T-cell (primary cell): Measurements from ENCODE around the gene TMEM107. TPM values are rescaled to one million over a fixed set of nuclear protein-coding genes. Genes with fewer than 3 reads are reported as not detected.

Experiments used
- ATAC-seq, 4 experiments: fragments of 200-7000 bp in 3 of 4; fragments of 150-1000 bp in 1 of 4; cut with Tn5 transposase; replicated peaks in 1 of 4; 1 replicate in 3 of 4; 2 replicates in 1 of 4; pipeline ENCODE4 v1.10.0; 2021; ENCODE audit warnings: moderate library complexity in 3 of 4, mild to moderate bottlenecking in 2 of 4, moderate number of reproducible peaks in 1 of 4
- CTCF ChIA-PET, 2 donors: fragments of 300-600 bp; sonication (Branson Sonifier 250); formaldehyde crosslinking; loops; one replicate each; lab custom pipeline; 2022; ENCODE audit warnings: antibody characterized with exemption in 2 of 2; lab: Charles Lee
- POLR2A ChIA-PET, 2 donors: fragments of 300-600 bp; sonication (Branson Sonifier 250); formaldehyde crosslinking; loops; one replicate each; lab custom pipeline; 2022; ENCODE audit warnings: antibody characterized with exemption in 2 of 2; lab: Charles Lee
- DNase-seq, 35 experiments: peaks; one replicate each; pipeline versions ENCODE4 v3.0.0 to v3.0.0-alpha.2; 2013 to 2023
- H3K27ac ChIP-seq: one replicate; pipeline ENCODE4 v1.5.1; 2013; ENCODE audit warnings: low read length
- H3K27me3 ChIP-seq, 2 experiments: replicated peaks in 1 of 2; 1 replicate in 1 of 2; 2 replicates in 1 of 2; pipeline versions ENCODE4 v1.6.1 to v1.7.0; 2013; ENCODE audit warnings: low read length in 1 of 2, mixed read lengths in 1 of 2; ENCODE audit not compliant: control insufficient read depth in 2 of 2, insufficient read depth in 2 of 2; ENCODE audit errors: extremely low read depth in 1 of 2
- H3K36me3 ChIP-seq, 2 donors: 1 replicate in 1 of 2; 2 replicates in 1 of 2; pipeline versions ENCODE4 v1.6.1 to v1.7.0; 2013; ENCODE audit warnings: low read length in 1 of 2; ENCODE audit not compliant: control insufficient read depth in 2 of 2, insufficient read depth in 1 of 2; ENCODE audit errors: extremely low read depth in 1 of 2
- H3K4me1 ChIP-seq, 2 experiments: 1 replicate in 1 of 2; 2 replicates in 1 of 2; pipeline versions ENCODE4 v1.6.1 to v1.7.0; 2013; ENCODE audit warnings: low read length in 2 of 2, mixed read lengths in 1 of 2; ENCODE audit not compliant: insufficient read depth in 2 of 2, control insufficient read depth in 1 of 2; ENCODE audit errors: extremely low read depth in 1 of 2
- H3K4me3 ChIP-seq, 2 donors: 1 replicate in 1 of 2; 2 replicates in 1 of 2; pipeline versions ENCODE4 v1.5.1 to v1.7.0; 2013; ENCODE audit warnings: mild to moderate bottlenecking in 2 of 2, low read length in 1 of 2, moderate library complexity in 1 of 2; ENCODE audit not compliant: control insufficient read depth in 1 of 2; ENCODE audit errors: extremely low read depth in 1 of 2
- H3K9me3 ChIP-seq: 2 replicates; pipeline ENCODE4 v1.7.0; 2013
- H3K27ac Mint-ChIP-seq, 2 donors: one replicate each; pipeline ENCODE4 v1.8.0; 2020 to 2021; ENCODE audit warnings: mild to moderate bottlenecking in 2 of 2, mixed read lengths in 2 of 2
- H3K27me3 Mint-ChIP-seq, 2 donors: one replicate each; pipeline ENCODE4 v1.8.0; 2021 to 2022; ENCODE audit warnings: mixed read lengths in 2 of 2
- H3K36me3 Mint-ChIP-seq: one replicate; pipeline ENCODE4 v1.8.0; 2021; ENCODE audit warnings: mixed read lengths
- H3K4me1 Mint-ChIP-seq, 3 donors: one replicate each; pipeline ENCODE4 v1.8.0; 2020 to 2022; ENCODE audit warnings: mixed read lengths in 3 of 3, mild to moderate bottlenecking in 1 of 3
- H3K4me3 Mint-ChIP-seq, 3 donors: one replicate each; pipeline ENCODE4 v1.8.0; 2020 to 2022; ENCODE audit warnings: mild to moderate bottlenecking in 3 of 3, mixed read lengths in 3 of 3, moderate library complexity in 3 of 3
- H3K9me3 Mint-ChIP-seq, 3 donors: one replicate each; pipeline ENCODE4 v1.8.0; 2020 to 2022; ENCODE audit warnings: mixed read lengths in 3 of 3
- WGBS: methylation state at CpG from one replicate; pipeline ENCODE4 v1.1.5; 2013; ENCODE audit warnings: missing lambda C conversion rate; ENCODE audit not compliant: insufficient coverage; 5-methylcytosine and 5-hydroxymethylcytosine counted together
- total RNA-seq, 35 experiments: library from RNA in 6 of 35; stranded (reverse) in 6 of 35; fragments of 120-200 nt in 1 of 35; gene quantifications; one replicate each; pipeline versions ENCODE4 v1.2.1 to v1.2.4 and lab custom pipeline; 2013 to 2026

TMEM107 gene
- total RNA-seq, 5 donors from 2014 or later (not counting 1 experiment from before 2014, with no cell fraction given): 23.4 to 28.9 (median 25.0) TPM

DNA sequence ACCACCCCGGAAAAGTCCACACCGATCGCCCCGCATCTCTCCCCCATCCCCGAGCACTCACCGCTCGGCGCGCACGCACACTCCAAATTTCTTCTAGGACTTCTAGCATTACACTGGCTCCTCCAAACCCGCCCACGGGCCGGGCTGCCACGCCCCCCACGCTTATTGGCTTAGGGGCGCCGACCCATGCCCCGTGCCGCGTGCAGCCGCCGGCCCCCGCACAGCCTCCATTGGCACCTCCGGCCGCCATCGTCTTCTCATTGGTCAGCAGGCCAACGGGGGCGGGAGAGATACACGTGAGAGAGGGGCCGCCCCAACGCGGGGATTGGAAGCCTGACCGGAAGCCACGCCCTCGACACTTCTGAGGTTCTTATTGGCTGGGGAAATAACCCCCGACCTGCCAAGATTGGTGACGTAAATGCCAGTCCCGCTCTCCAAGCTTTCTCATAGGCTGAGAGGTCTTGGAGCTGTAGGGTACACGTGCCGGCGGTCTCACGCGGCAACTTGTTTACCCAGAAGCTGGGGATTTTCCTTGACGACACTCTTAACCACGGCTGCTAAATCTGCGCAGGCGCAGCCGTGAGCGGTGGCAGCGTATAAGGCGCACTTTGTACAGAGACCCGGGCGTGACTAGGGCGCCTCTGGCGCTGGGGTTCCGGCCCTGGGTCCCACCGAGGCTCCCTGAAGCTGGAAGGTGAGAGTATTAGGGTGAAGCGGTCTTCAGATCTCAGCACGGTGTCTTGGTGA, 19.8 kb downstream of the TMEM107 start:
- Histone ChIP-seq H3K4me1 (peaks cover 34 to 93% of the 10 kb centered on the region in 2 experiments), H3K27me3 (no peaks in the 10 kb centered on the region), H3K9me3 (no peaks in the 10 kb centered on the region), H3K4me3 (peak overlapping the region; percentile 91 to 96), H3K36me3 (peaks cover 9 to 31% of the 10 kb centered on the region in 2 donors), H3K27ac (peak overlapping the region; percentile 100)
- Mint-ChIP-seq H3K9me3 (no peaks in the 10 kb centered on the region), H3K27me3 (no peaks in the 10 kb centered on the region), H3K4me3 (no peak overlapping the region), H3K27ac (no peak overlapping the region), H3K36me3 (peaks cover 26% of the 10 kb centered on the region), H3K4me1 (peaks cover 39 to 70% (median 54%) of the 10 kb centered on the region in 3 donors)
- WGBS: under 1% methylated on average over 52 of the region's 59 CpGs
- POLR2A ChIA-PET: interaction anchor here (0.7 to 1.5 kb wide), 16 partner anchors 8 to 92 kb away, joined by 3 to 20 read pairs (median 6); partner anchors contain the start of gene CTC1 (in 1 of the 2)
- peak; percentile 99 to 100 (median 100) for DNase-seq
- peak; percentile 75 to 86 (median 85) for ATAC-seq
- CTCF ChIA-PET: interaction anchor here in 1 of 2 donors (0.6 to 2.4 kb wide), 8 partner anchors 12 to 274 kb away, joined by 3 to 15 read pairs (median 4); partner anchors contain the start of genes ALOXE3 and SLC25A35

DNA sequence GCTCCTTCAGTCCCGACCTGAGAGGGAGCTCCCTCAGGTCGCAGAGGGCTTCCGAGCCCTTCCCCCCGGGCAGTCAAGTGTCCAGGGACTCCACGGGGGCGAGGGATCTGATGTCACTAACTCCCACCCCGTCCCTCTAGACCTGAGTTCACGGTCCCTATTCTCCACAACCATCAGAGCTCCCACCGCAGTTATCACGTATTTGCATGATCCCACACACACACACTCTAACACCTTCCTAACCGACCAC, 20.3 kb downstream of the TMEM107 start:
- Histone ChIP-seq H3K36me3 (peaks cover 5 to 26% of the 10 kb centered on the region in 2 donors), H3K9me3 (no peaks in the 10 kb centered on the region), H3K4me1 (peaks cover 30 to 92% of the 10 kb centered on the region in 2 experiments), H3K27me3 (no peaks in the 10 kb centered on the region), H3K4me3 (peak overlapping the region; percentile 91 to 96), H3K27ac (peak overlapping the region; percentile 100)
- no peak for DNase-seq
- POLR2A ChIA-PET: interaction anchor here (0.5 to 1.5 kb wide), 11 partner anchors 8 to 36 kb away, joined by 4 to 20 read pairs (median 5); no protein-coding TSS in a partner anchor
- Mint-ChIP-seq H3K4me1 (peaks cover 37 to 67% (median 52%) of the 10 kb centered on the region in 3 donors), H3K27me3 (no peaks in the 10 kb centered on the region), H3K4me3 (no peak overlapping the region), H3K36me3 (peaks cover 21% of the 10 kb centered on the region), H3K27ac (no peak overlapping the region), H3K9me3 (no peaks in the 10 kb centered on the region)
- CTCF ChIA-PET: interaction anchor here in 1 of 2 donors (0.8 to 2.4 kb wide), 5 partner anchors 12 to 37 kb away, joined by 4 to 15 read pairs (median 7); partner anchors contain the start of gene ALOXE3
- no peak for ATAC-seq
- 3% methylated on average over 11 of the region's 11 CpGs for WGBS

DNA sequence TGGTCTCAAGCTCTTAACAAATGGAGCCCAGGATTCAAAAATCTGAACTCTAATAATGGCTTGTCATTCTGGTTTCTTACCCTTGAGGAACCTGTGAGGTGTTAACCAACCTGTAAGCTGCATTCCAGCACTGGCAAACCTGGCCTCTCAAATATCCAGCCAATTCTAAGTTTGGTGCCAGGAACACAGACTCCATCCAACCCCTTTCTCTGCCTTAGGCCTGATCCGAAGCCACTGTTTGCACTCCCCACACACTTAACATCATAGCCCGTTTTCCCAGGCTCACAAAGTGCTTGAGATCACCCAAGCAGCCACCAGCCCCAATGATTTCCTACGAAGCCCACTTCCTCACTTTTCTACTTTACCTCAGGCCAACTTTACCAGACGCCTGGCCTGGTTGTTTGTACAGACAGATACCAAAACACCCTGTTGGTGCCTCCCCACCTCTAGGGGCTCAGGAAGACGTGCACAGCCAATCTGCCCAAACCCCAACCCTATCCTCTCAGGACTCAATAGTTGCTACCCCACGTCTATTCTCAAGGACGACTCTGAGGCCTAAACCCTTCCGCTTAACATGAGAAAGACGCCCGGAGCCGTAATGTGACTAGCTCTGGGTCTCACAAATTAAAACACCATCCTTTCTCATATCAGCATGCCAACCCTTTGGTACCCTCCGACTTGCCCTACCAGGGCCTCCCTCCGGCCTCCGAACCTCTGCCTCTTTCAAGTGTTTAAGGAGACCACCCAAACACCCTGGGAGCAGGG, 20.8 kb downstream of the TMEM107 start:
- WGBS: 46% methylated on average over 14 of the region's 14 CpGs

DNA sequence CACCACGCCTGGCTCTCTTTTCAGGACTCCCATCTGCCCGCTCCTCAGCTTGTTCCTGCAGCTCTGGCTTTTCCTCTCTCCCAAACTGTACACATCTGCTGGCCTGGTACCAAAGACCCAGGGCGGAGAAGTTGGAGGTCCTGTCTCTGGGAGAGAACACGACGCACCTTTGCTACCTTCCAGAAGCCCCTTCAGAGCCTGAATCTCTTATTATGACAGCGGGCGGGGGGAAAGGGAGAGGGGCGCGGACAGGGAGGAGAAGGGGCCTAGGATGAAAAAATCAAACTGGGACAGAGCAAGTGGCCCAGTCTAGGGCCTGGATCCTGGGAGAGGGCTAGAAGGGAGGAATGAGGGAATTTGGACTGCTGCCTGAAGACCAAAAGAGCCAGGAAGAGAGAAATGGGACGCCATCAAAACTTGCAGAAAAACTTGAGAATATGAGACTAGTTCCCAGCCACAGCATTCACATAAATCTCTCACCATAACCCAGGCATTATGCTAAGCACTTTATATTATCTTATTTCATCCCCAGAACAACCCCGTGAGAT, 21.5 kb downstream of the TMEM107 start:
- no peaks in the 10 kb centered on the region for H3K27me3 Mint-ChIP-seq
- peaks cover 11% of the 10 kb centered on the region for H3K36me3 Mint-ChIP-seq
- Histone ChIP-seq H3K4me3 (peak overlapping the region; percentile 91 to 96), H3K27me3 (no peaks in the 10 kb centered on the region), H3K9me3 (no peaks in the 10 kb centered on the region), H3K27ac (peak overlapping the region; percentile 100), H3K4me1 (peaks cover 28 to 92% of the 10 kb centered on the region in 2 experiments), H3K36me3 (peaks cover 9 to 22% of the 10 kb centered on the region in 2 donors)
- CTCF ChIA-PET: no interaction called here
- H3K4me1 Mint-ChIP-seq: peaks cover 35 to 67% (median 51%) of the 10 kb centered on the region in 3 donors
- 100% methylated on average over 2 of the region's 11 CpGs for WGBS
- ATAC-seq (no peak), DNase-seq (peak in 1 of 35 experiments; percentile 33)
- no peak overlapping the region for H3K27ac Mint-ChIP-seq
- H3K4me3 Mint-ChIP-seq: no peak overlapping the region
- H3K9me3 Mint-ChIP-seq: no peaks in the 10 kb centered on the region
- POLR2A ChIA-PET: interaction anchor here in 1 of 2 donors (0.5 to 1.6 kb wide), 2 partner anchors 19 to 26 kb away, joined by 6 to 8 read pairs; no protein-coding TSS in a partner anchor

More for the DNA sequence above, 20.8 kb downstream of the TMEM107 start:
- DNase-seq: peak in 10 of 35 experiments; percentile 41 to 60 (median 52)
- Mint-ChIP-seq H3K36me3 (peaks cover 17% of the 10 kb centered on the region), H3K4me3 (no peak overlapping the region), H3K27ac (no peak overlapping the region), H3K27me3 (no peaks in the 10 kb centered on the region), H3K4me1 (peaks cover 35 to 67% (median 52%) of the 10 kb centered on the region in 3 donors), H3K9me3 (no peaks in the 10 kb centered on the region)
- peak overlapping the region; percentile 91 to 96 for H3K4me3 ChIP-seq
- H3K9me3 ChIP-seq: no peaks in the 10 kb centered on the region
- POLR2A ChIA-PET: interaction anchor here (0.5 to 1.5 kb wide), 10 partner anchors 12 to 505 kb away, joined by 3 to 20 read pairs (median 4); no protein-coding TSS in a partner anchor
- CTCF ChIA-PET: interaction anchor here in 1 of 2 donors (0.8 to 2.4 kb wide), 4 partner anchors 13 to 36 kb away, joined by 4 to 15 read pairs (median 8); partner anchors contain the start of gene ALOXE3
- no peaks in the 10 kb centered on the region for H3K27me3 ChIP-seq
- peak overlapping the region; percentile 100 for H3K27ac ChIP-seq
- peaks cover 31 to 92% of the 10 kb centered on the region in 2 experiments for H3K4me1 ChIP-seq
- peaks cover 5 to 22% of the 10 kb centered on the region in 2 donors for H3K36me3 ChIP-seq
- no peak for ATAC-seq

DNA sequence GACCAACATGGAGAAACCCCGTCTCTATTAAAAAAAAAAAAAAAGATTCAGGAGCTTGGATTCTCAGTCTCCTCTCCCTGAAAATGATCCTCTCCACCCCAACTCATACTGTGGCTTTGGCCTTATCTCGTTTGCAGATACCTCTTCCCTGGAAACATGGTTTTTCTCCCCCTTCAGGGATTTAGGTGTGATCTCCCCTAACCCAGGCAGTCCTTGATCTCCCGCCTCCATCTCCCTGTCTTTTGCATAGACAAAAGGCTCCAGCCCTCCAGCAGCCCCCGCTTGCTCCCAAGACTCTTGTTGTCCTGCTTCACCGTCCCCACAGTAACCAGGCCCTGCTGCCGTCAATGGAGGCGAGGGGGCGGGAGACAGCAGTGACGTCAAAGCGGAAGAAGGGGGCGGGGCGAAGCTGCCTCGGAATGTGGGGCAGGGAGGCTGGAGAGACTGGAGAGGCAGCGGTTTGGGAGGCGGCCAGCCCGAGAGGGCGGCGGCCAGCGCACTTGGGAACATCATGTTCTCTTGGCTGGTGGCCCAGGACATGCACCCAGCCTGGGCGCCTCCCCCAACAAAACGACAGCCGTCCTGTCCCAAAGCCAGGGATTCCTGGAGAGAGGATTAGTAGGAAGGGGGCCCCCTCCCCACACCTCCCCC, 22.1 kb downstream of the TMEM107 start:
- no peak overlapping the region for H3K4me3 Mint-ChIP-seq
- H3K9me3 Mint-ChIP-seq: no peaks in the 10 kb centered on the region
- ChIA-PET POLR2A (interaction anchor here in 1 of 2 donors (0.6 to 1.6 kb wide), 5 partner anchors 18 to 920 kb away, joined by 3 to 8 read pairs (median 6); no protein-coding TSS in a partner anchor), CTCF (no interaction called here)
- ATAC-seq (peak in 1 of 4 experiments; percentile 25), DNase-seq (peak; percentile 58 to 98 (median 91))
- H3K27ac Mint-ChIP-seq: no peak overlapping the region
- Histone ChIP-seq H3K4me3 (peak overlapping the region; percentile 26 to 91), H3K27ac (peak overlapping the region; percentile 100), H3K9me3 (no peaks in the 10 kb centered on the region), H3K4me1 (peaks cover 28 to 91% of the 10 kb centered on the region in 2 experiments), H3K36me3 (peaks cover 7 to 22% of the 10 kb centered on the region in 2 donors), H3K27me3 (no peaks in the 10 kb centered on the region)
- H3K36me3 Mint-ChIP-seq: peaks cover 13% of the 10 kb centered on the region
- no peaks in the 10 kb centered on the region for H3K27me3 Mint-ChIP-seq
- WGBS: 7% methylated on average over 12 of the region's 22 CpGs
- H3K4me1 Mint-ChIP-seq: peaks cover 35 to 65% (median 48%) of the 10 kb centered on the region in 3 donors
